GM18508 (cell line): ENCODE data around the gene SH3BGR.

Source experiments
- ATAC-seq: cut with Tn5 transposase; IDR thresholded peaks from one replicate; pipeline ENCODE4 v1.9.1; 2021; ENCODE audit warnings: moderate number of reproducible peaks; ENCODE audit not compliant: insufficient read depth, unreplicated experiment

The SH3BGR gene

DNA sequence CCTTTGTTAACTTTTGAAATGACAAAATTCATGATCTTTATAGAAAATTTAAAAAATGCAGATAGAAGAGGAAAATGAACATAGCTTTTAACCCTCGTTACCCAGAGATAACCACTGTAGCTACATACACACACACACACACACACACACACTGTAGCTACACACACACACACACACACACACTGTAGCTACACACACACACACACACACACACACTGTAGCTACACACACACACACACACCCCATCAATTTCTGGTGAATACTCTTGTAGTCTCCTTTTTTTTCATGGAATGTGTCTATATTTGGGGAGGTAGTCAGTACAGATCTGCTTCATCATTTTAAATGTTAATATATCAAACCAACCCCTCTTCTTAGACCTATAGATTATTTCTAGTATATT lies 58.5 kb downstream of the SH3BGR start:
- ATAC-seq, result no peak

- no peak for ATAC-seq
These were observed 59.3 kb downstream of the SH3BGR start for GRCh38 chr21:39511102-39511501.

- ATAC-seq, result no peak
These were observed 62.0 kb downstream of the SH3BGR start for GRCh38 chr21:39513735-39514134.

- no peak for ATAC-seq
These were observed 64.1 kb downstream of the SH3BGR start for GRCh38 chr21:39515684-39516472.

GRCh38 chr21:39518055-39518846 lies 66.5 kb downstream of the SH3BGR start:
- no peak for ATAC-seq

- no peak for ATAC-seq
These were observed 67.1 kb downstream of the SH3BGR start for GRCh38 chr21:39518847-39519210.

- no peak for ATAC-seq
These were observed 68.1 kb downstream of the SH3BGR start for GRCh38 chr21:39519835-39520234.

DNA sequence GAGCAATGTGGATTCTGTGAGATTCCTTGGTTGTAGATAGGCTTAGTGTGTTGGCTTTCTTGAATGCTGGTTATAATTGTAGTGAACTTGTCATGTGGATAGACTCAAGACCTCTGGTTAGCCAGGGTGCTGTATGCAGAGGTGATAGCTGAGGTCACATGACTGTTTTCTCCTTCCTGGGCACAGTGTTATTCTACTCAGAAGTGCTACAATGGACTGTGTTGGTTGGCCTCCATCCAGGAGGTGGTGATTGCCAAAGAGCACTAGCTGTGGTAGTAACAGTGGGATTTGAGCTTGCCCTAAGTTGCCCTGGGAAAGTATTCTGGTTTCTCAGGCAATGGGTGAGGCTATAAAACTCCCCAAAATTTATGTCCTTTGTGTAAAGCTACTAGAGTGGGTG lies 71.6 kb downstream of the SH3BGR start:
- no peak for ATAC-seq

DNA sequence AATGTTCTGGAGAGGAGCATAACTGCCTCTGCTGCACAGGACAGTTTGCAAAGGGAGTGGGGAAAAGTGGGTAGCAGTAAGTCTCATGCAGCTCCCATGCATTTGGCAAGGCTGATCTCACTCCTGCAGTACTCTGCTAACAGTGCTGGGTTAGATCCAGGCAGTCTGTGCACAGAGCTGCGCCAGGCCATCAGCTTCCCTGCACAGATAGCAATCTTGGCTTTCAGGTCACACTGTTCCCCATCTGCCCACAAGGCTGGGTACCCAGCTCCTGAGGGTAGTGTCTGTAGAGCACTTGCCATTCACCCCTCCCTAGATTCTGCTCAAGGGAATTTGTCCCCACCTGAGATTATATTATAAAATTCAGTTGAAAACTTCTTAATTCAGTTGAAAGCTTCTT lies 72.1 kb downstream of the SH3BGR start:
- ATAC-seq, result no peak

DNA sequence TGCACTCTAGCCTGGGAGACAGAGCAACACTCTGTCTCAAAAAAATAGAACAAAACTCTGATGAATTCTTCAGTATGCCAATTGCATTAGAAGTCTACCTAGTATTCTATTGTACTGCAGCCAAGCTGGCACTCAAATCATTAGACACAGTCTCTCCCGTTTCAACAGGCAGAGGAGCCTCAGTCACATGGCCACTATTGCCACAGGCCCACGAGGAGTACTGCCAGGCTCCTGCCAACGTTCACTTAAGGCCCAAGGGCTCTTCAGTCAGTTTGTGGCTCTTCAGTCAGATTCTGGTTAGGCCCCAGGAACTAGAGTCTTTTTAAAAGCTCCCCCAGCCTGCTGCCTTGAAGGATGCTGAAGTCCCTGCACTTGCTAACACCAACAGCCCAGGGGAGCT lies 73.4 kb downstream of the SH3BGR start:
- no peak for ATAC-seq

DNA sequence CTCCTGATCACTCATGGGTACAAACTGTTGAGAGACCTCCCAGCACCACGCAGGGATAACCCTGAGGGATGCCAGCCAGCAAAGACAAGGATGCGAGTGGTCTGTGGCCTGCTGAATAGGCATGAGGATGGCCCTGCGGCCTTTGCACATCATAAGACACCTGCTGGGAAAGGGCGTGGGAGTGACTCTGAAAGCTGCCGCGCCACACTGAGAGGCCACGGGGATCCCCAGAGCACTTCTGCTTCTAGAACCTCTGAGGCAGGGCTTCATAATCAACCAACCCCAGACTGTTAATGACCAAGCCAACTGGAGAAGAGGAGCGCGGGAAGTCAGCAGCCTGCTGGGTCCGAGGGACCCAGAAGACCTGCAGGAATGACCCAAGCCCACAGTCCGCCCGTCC lies 73.8 kb downstream of the SH3BGR start:
- ATAC-seq, result no peak

- no peak for ATAC-seq
These were observed 75.4 kb downstream of the SH3BGR start for GRCh38 chr21:39527067-39527595.

- no peak for ATAC-seq
These were observed 76.1 kb downstream of the SH3BGR start for GRCh38 chr21:39527664-39528381.

- no peak for ATAC-seq
These were observed 77.3 kb downstream of the SH3BGR start for GRCh38 chr21:39529026-39529425.

DNA sequence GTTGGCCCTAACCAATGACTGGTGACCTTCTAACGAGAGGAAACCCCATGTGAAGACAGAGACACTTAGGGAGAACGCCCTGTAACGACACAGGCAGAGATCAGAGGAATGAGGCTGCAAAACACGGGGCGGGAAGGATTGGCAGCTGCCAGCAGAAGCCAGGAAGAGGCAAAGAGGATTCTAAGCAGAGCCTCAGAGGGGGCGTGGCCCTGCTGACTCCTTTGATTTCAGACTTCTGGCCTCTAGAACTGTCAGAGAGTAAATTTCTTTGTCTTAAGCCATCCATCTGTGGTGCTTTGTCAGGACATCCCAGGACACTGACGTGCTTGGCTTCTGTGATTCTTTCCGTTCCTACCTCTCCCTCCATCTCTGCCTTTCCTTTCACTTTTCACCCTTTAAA lies 79.3 kb downstream of the SH3BGR start:
- no peak for ATAC-seq

- ATAC-seq, result no peak
These were observed 80.1 kb downstream of the SH3BGR start for GRCh38 chr21:39531840-39532239.

DNA sequence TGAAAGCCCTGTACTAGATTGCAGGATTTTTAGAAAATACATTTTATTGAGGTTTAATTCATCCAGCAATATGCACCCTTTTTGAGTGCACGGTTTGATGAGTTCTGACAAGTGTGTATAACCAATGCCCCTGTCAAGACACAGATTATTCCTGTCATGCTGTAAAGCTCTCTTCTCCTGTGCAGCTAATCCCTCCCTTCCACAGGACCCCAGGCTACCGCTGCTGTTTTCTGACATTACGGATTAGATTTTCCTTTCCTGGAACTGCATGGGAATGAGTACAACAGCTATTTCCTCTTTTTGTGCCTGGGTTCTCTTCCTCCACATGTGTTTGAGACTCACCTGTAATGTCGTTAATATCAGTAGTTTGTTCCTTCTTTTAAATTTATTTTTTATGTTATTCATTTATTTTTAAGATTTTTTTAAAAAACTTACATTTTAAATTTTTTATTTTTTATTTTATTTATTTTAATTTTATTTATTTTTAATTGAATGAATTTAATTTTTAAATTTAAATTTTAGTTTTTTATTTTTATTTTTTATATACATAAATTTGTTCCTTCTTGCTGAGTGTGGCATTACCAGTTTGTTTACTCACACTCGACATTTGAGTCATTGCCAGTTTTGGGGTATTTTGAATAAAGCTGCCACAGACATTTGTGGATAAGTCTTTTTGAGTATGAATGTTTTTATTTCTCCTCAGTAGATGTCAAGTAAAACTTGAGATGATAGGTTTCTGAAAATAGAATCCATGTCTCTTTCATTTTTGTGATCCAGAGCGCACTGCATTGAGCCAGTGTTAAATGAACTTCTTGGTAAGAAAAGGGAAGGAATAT lies 82.0 kb downstream of the SH3BGR start:
- no peak for ATAC-seq

GRCh38 chr21:39535646-39536437 lies 84.1 kb downstream of the SH3BGR start:
- no peak for ATAC-seq

GRCh38 chr21:39536835-39537234 lies 85.1 kb downstream of the SH3BGR start:
- no peak for ATAC-seq
